Nephron (organoid): ENCODE results near the gene ADI1.

Experiments used
- H3K27ac Mint-ChIP-seq, 3 experiments: 2 replicates each; pipeline ENCODE4 v1.8.0; 2020; ENCODE audit warnings: mixed read lengths in 3 of 3, mild to moderate bottlenecking in 2 of 3, moderate library complexity in 1 of 3
- H3K27me3 Mint-ChIP-seq: 2 replicates; pipeline ENCODE4 v1.8.0; 2021; ENCODE audit warnings: low read depth, mild to moderate bottlenecking, moderate library complexity, mixed read lengths
- H3K36me3 Mint-ChIP-seq: 2 replicates; pipeline ENCODE4 v1.8.0; 2020; ENCODE audit warnings: low read depth, mixed read lengths
- H3K4me1 Mint-ChIP-seq: 2 replicates; pipeline ENCODE4 v1.8.0; 2020; ENCODE audit warnings: mixed read lengths
- H3K4me3 Mint-ChIP-seq, 3 experiments: 2 replicates each; pipeline ENCODE4 v1.8.0; 2020; ENCODE audit warnings: mild to moderate bottlenecking in 3 of 3, mixed read lengths in 3 of 3, moderate library complexity in 2 of 3
- H3K9me3 Mint-ChIP-seq: 2 replicates; pipeline ENCODE4 v1.8.0; 2020; ENCODE audit warnings: mixed read lengths
- TF ChIP-seq, protein P1 (sequence below), 3 experiments: fragments of 200-600 bp; sonication (generic); IDR thresholded peaks; one replicate each; pipeline ENCODE4 v1.5.0; 2021; ENCODE audit warnings: antibody characterized with exemption in 3 of 3; ENCODE audit not compliant: unreplicated experiment in 3 of 3

The ADI1 gene

GRCh38 chr2:3453190-3453999 lies 65.9 kb downstream of the ADI1 start:
- H3K36me3 Mint-ChIP-seq, result peaks cover 46% of the 10 kb centered on the region
- H3K27me3 Mint-ChIP-seq, result no peaks in the 10 kb centered on the region
- H3K4me3 Mint-ChIP-seq, result no peak overlapping the region
- TF ChIP-seq, protein P1, sequence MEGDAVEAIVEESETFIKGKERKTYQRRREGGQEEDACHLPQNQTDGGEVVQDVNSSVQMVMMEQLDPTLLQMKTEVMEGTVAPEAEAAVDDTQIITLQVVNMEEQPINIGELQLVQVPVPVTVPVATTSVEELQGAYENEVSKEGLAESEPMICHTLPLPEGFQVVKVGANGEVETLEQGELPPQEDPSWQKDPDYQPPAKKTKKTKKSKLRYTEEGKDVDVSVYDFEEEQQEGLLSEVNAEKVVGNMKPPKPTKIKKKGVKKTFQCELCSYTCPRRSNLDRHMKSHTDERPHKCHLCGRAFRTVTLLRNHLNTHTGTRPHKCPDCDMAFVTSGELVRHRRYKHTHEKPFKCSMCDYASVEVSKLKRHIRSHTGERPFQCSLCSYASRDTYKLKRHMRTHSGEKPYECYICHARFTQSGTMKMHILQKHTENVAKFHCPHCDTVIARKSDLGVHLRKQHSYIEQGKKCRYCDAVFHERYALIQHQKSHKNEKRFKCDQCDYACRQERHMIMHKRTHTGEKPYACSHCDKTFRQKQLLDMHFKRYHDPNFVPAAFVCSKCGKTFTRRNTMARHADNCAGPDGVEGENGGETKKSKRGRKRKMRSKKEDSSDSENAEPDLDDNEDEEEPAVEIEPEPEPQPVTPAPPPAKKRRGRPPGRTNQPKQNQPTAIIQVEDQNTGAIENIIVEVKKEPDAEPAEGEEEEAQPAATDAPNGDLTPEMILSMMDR (IDR thresholded peaks at IDR 0.05; ENCODE audit: unreplicated experiment in 3 of 3), result no peak
- peaks cover 58% of the 10 kb centered on the region for H3K4me1 Mint-ChIP-seq
- peak overlapping the region in 1 of 3 experiments; percentile 46 for H3K27ac Mint-ChIP-seq
- no peaks in the 10 kb centered on the region for H3K9me3 Mint-ChIP-seq

- Mint-ChIP-seq H3K9me3 (no peaks in the 10 kb centered on the region), H3K4me1 (peaks cover 69% of the 10 kb centered on the region), H3K27ac (peak overlapping the region; percentile 82 to 95 (median 86)), H3K4me3 (peak overlapping the region in 1 of 3 experiments; percentile 42), H3K27me3 (no peaks in the 10 kb centered on the region), H3K36me3 (peaks cover 54% of the 10 kb centered on the region)
- TF ChIP-seq, protein P1 (IDR thresholded peaks at IDR 0.05; ENCODE audit: unreplicated experiment in 3 of 3), result no peak
Observed at GRCh38 chr2:3451926-3452671, 67.2 kb downstream of the ADI1 start.

- H3K27me3 Mint-ChIP-seq, result no peaks in the 10 kb centered on the region
- TF ChIP-seq, protein P1 (IDR thresholded peaks at IDR 0.05; ENCODE audit: unreplicated experiment in 3 of 3), result no peak
- H3K36me3 Mint-ChIP-seq, result peaks cover 57% of the 10 kb centered on the region
- H3K27ac Mint-ChIP-seq, result peak overlapping the region; percentile 82 to 95 (median 92)
- peaks cover 70% of the 10 kb centered on the region for H3K4me1 Mint-ChIP-seq
- H3K4me3 Mint-ChIP-seq, result peak overlapping the region in 2 of 3 experiments; percentile 12 to 36
- no peaks in the 10 kb centered on the region for H3K9me3 Mint-ChIP-seq
Observed at GRCh38 chr2:3451169-3451568, 68.2 kb downstream of the ADI1 start.

DNA sequence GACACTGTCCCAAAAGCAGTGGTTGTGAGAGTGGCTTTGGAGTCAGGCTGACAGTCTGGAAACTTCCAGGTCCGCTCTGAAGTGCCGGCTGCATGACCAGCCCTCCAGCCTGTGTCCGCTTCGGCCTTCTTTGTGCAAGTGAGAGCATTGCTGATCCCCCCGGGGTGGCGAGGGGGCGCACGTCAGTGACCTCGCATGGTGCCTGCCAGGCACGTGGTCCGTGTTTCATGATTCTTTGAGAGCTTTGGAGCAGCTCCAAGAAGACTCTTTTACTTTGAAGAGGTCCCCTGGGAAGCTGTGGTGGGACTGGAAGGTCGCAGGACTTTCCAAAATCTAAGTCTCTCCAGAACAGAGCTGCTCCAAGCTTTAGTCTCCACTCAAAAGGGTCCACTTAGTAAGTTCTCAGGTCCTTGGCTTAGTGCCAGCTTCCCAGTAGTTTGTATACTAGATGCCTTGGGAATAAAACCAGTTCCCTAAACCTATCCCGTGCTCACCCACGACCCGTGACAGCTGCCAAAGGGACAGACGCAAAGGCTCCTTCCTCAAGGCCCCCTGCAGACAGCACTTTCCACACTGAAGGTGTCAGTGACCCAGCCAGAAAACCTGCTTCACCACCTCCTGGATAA lies 68.8 kb downstream of the ADI1 start:
- H3K27ac Mint-ChIP-seq, result peak overlapping the region; percentile 82 to 95 (median 92)
- peaks cover 70% of the 10 kb centered on the region for H3K4me1 Mint-ChIP-seq
- peak overlapping the region in 1 of 3 experiments; percentile 25 for H3K4me3 Mint-ChIP-seq
- no peaks in the 10 kb centered on the region for H3K27me3 Mint-ChIP-seq
- no peaks in the 10 kb centered on the region for H3K9me3 Mint-ChIP-seq
- TF ChIP-seq, protein P1 (IDR thresholded peaks at IDR 0.05; ENCODE audit: unreplicated experiment in 3 of 3), result no peak
- peaks cover 57% of the 10 kb centered on the region for H3K36me3 Mint-ChIP-seq

GRCh38 chr2:3449936-3450335 lies 69.4 kb downstream of the ADI1 start:
- TF ChIP-seq, protein P1 (IDR thresholded peaks at IDR 0.05; ENCODE audit: unreplicated experiment in 3 of 3), result no peak
- peak overlapping the region in 2 of 3 experiments; percentile 92 to 95 for H3K27ac Mint-ChIP-seq

More at GRCh38 chr2:3449936-3450335, 69.4 kb downstream of the ADI1 start:
- Mint-ChIP-seq H3K36me3 (peaks cover 59% of the 10 kb centered on the region), H3K9me3 (no peaks in the 10 kb centered on the region), H3K4me3 (no peak overlapping the region), H3K27me3 (no peaks in the 10 kb centered on the region), H3K4me1 (peaks cover 70% of the 10 kb centered on the region)
